Activated CD8-positive, alpha-beta T cell treated with anti-CD3 and anti-CD28 coated beads, Interleukin-2, amount 10 ng/mL, durations not matched to agents 7 days and 5 days (primary cell): ENCODE measurements around the gene RAB11FIP5. TPM values are rescaled to one million over a fixed set of nuclear protein-coding genes. Genes with fewer than 3 reads are reported as not detected.
"Not testable (repeated sequence)": the region's sequence is repeated elsewhere in the genome, so short reads cannot be mapped to it uniquely, and the experiment has no call there.

Source experiments
- ATAC-seq: fragments of 150-1000 bp; cut with Tn5 transposase; one replicate; pipeline ENCODE4 v1.10.0; 2021; ENCODE audit warnings: moderate library complexity
- CTCF ChIA-PET: fragments of 350-600 bp; sonication (Branson Sonifier 250); formaldehyde crosslinking; loops from one replicate; lab custom pipeline; 2021; ENCODE audit warnings: antibody characterized with exemption; lab: Charles Lee
- POLR2A ChIA-PET: fragments of 350-600 bp; sonication (Branson Sonifier 250); formaldehyde crosslinking; loops from one replicate; lab custom pipeline; 2021; ENCODE audit warnings: antibody characterized with exemption; lab: Charles Lee
- DNase-seq: peaks from one replicate; pipeline ENCODE4 v3.0.0-alpha.2; 2020
- H3K27ac Mint-ChIP-seq: one replicate; pipeline ENCODE4 v1.8.0; 2021; ENCODE audit warnings: mild to moderate bottlenecking, mixed read lengths
- H3K27me3 Mint-ChIP-seq: one replicate; pipeline ENCODE4 v1.8.0; 2021; ENCODE audit warnings: low read depth, mixed read lengths
- H3K36me3 Mint-ChIP-seq: one replicate; pipeline ENCODE4 v1.8.0; 2021; ENCODE audit warnings: low read depth, mixed read lengths
- H3K4me1 Mint-ChIP-seq: one replicate; pipeline ENCODE4 v1.8.0; 2021; ENCODE audit warnings: low read depth, mixed read lengths
- H3K4me3 Mint-ChIP-seq: one replicate; pipeline ENCODE4 v1.8.0; 2021; ENCODE audit warnings: mild to moderate bottlenecking, mixed read lengths
- H3K9me3 Mint-ChIP-seq: one replicate; pipeline ENCODE4 v1.8.0; 2022; ENCODE audit warnings: mixed read lengths; ENCODE audit not compliant: insufficient read depth
- total RNA-seq, 2 experiments: library from RNA; stranded (reverse); gene quantifications; one replicate each; pipeline ENCODE4 v1.2.3, GENCODE V29; 2021

Gene RAB11FIP5
- total RNA-seq, 2 experiments from 2014 or later = 1.4 to 1.7 TPM

DNA sequence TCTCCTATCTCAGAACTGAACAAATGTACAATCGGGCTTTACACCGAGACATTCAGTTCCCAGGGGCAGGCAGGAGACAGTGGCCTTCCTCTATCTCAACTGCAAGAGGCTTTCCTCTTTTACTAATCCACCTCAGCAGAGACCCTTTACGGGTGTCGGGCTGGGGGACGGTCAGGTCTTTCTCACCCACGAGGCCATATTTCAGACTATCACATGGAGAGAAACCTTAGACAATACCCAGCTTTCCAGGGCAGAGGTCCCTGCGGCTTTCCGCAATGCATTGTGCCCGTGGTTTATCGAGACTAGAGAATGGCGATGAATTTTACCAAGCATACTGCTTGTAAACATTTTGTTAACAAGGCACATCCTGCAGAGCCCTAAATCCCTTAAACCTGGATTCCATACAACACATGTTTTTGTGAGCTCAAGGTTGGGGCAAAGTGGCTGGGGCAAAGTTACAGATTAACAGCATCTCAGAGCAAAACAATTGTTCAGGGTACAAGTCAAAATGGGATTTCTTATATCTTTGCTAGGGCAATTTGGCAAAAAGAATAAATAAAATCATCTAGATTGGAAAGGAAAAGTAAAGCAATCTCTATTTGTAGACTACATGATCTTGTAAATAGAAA, 7.0 kb upstream of the RAB11FIP5 start:
- POLR2A ChIA-PET, DNase-seq, H3K4me3 Mint-ChIP-seq, H3K4me1 Mint-ChIP-seq, H3K36me3 Mint-ChIP-seq, ATAC-seq, CTCF ChIA-PET, H3K9me3 Mint-ChIP-seq, H3K27ac Mint-ChIP-seq: not testable (repeated sequence)
- H3K27me3 Mint-ChIP-seq = peaks cover 35% of the 10 kb centered on the region

DNA sequence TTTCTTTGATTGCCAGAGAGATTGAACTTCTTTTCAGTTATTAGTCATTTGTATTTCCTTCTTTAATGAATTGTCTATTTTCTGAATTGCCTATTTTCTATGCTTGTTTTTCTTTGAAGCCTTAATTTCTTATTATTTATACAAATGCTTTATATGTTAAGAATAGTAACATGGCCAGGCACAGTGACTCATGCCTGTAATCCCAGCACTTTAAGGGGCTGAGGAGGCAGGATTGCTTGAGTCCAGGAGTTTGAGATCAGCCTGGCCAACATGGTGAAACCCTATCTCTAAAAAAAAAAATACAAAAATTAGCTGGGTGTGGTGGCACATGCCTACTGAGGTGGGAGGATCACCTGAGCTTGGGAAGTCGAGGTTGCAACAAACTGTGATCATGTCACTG, 4.7 kb upstream of the RAB11FIP5 start:
- Mint-ChIP-seq H3K27me3 (peaks cover 29% of the 10 kb centered on the region), H3K27ac (no peak overlapping the region), H3K36me3 (no peaks in the 10 kb centered on the region), H3K4me3 (no peak overlapping the region), H3K4me1 (no peaks in the 10 kb centered on the region), H3K9me3 (no peaks in the 10 kb centered on the region)
- no peak for ATAC-seq
- CTCF ChIA-PET = no interaction called here
- no peak for DNase-seq
- POLR2A ChIA-PET = no interaction called here

DNA sequence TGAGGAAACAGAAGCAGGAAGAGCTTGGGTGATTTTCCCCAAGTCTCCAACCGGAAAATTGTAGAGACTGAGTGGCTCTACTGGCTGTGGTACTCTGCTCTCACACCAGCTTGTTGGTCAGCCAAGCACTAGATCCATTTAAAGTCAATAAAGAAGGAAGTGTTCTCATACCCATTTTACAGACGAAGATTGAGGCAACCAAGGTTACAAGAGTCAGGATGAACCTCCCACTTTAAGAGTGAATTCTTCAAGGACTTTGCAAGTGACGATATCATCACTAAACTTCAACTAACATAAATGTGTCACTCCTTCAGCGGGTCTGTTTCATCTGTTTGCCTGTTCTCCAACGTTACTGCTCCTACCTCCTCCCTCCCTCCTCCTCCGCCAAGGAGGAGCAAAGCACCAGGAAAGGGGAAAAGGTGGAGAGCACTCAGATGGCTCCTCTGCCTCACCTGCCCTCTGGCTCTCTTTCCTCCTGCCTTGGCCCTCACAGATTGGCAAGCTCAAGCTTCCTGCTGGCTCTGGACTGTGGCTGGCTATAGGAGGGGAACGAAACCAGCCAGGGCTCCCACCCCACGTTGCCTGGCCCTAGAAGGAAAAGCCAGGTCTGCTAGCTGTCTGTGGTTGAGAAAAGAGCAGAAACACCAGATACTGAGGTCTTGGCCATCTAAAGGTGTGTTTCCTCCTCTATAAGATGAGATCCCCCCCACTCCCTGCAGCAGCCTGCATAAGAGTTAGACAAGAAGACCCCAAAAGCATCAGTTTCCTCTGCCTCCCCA, 3.6 kb upstream of the RAB11FIP5 start:
- Mint-ChIP-seq H3K27ac (no peak overlapping the region), H3K4me3 (no peak overlapping the region), H3K9me3 (no peaks in the 10 kb centered on the region), H3K27me3 (peaks cover 38% of the 10 kb centered on the region), H3K4me1 (peaks cover 9% of the 10 kb centered on the region), H3K36me3 (no peaks in the 10 kb centered on the region)
- CTCF ChIA-PET = no interaction called here
- ATAC-seq (no peak), DNase-seq (no peak)
- POLR2A ChIA-PET = no interaction called here

DNA sequence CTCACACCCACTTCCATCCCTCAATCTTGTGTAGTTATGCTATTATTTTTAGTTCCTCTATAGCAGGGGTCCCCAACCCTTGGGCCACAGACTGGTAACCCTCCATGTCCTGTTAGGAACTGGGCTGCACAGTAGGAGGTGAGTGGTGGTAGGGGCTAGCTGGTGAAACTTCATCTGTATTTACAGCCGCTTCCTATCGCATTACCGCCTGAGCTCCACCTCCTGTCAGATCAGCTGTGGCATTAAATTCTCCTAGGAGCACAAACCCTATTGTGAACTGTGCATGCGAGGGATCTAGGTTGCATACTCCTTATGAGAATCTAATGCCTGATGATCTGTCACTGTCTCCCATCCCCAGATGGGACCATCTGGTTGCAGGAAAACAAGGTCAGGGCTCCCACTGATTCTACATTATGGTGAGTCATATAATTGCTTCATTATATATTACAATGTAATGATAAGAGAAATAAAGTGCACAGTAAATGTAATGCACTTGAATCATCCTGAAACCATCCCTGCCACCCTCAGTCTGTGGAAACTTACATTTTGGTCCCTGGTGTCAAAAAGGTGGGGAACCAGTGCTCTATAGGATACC, 1.6 kb upstream of the RAB11FIP5 start:
- peaks cover 36% of the 10 kb centered on the region for H3K27me3 Mint-ChIP-seq
- H3K4me3 Mint-ChIP-seq = no peak overlapping the region
- CTCF ChIA-PET = interaction anchor here (1.6 kb wide), 1 partner anchor 29 kb away, joined by 5 read pairs; no protein-coding TSS in a partner anchor
- DNase-seq (no peak), ATAC-seq (no peak)
- POLR2A ChIA-PET = no interaction called here
- H3K27ac Mint-ChIP-seq = no peak overlapping the region
- no peaks in the 10 kb centered on the region for H3K9me3 Mint-ChIP-seq
- peaks cover 15% of the 10 kb centered on the region for H3K4me1 Mint-ChIP-seq
- no peaks in the 10 kb centered on the region for H3K36me3 Mint-ChIP-seq

- Mint-ChIP-seq H3K36me3 (no peaks in the 10 kb centered on the region), H3K27ac (no peak overlapping the region), H3K9me3 (no peaks in the 10 kb centered on the region), H3K4me3 (peak overlapping the region; percentile 62), H3K27me3 (peaks cover 33% of the 10 kb centered on the region), H3K4me1 (peaks cover 16% of the 10 kb centered on the region)
- DNase-seq (no peak), ATAC-seq (peak; percentile 49)
- CTCF ChIA-PET = interaction anchor here (0.7 to 2.5 kb wide), 2 partner anchors 9 to 65 kb away, joined by 3 to 12 read pairs; no protein-coding TSS in a partner anchor
- POLR2A ChIA-PET = interaction anchor here (1.5 kb wide), 1 partner anchor 27 kb away, joined by 4 read pairs; no protein-coding TSS in a partner anchor
Observed at GRCh38 chr2:73112026-73112912, 479 bp downstream of the RAB11FIP5 start.

DNA sequence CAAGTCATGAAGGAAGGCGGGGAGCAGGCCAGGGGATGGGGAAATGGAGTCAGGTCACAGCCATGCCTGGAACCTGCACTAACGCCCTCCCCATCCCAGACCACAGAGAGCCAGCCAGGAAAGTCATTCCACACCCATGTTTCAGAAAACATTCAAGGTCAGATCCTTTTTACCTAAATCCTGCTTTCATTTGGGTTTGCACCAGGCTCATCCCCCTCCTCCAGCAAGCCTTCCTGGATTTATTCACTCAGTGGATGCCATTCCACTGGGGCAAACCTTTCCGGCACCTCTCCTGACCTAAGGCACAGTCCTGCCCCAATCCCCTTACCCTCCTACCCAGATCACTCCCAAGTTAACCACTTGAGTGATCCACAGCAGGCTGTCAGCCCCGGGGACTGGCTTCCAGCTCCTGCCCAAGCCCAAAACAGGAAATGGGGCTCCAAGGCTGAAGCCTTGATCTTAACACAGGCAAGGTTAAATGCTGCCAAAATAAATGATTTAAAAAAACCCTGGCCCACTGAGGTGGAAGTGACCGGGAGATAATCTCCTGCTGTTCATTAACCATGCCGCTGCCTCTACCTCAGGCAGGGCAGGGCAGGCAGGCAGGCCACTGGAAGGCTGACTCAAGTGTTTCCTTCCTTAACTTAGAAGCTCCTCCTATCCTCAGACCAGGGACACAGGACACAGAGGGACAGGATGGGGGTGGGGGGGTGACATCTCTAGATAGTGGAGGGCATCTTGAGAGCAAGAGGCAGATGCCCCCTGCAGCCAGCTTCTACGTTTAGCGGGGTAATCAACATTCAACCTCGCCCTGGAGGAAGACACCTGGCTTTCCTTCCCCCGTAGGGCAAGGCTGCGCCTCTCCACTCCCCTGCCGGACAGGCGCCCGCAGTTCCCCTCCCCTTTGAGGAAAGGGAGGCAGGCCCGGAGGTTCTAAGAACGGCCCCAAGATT, 1.4 kb downstream of the RAB11FIP5 start:
- Mint-ChIP-seq H3K4me1 (peaks cover 17% of the 10 kb centered on the region), H3K27me3 (peaks cover 29% of the 10 kb centered on the region), H3K4me3 (peak overlapping the region; percentile 62), H3K36me3 (no peaks in the 10 kb centered on the region), H3K27ac (no peak overlapping the region), H3K9me3 (no peaks in the 10 kb centered on the region)
- CTCF ChIA-PET = interaction anchor here (0.7 to 2.5 kb wide), 3 partner anchors 8 to 66 kb away, joined by 3 to 12 read pairs (median 3); no protein-coding TSS in a partner anchor
- POLR2A ChIA-PET = interaction anchor here (0.6 to 1.5 kb wide), 2 partner anchors 26 to 107 kb away, joined by 4 read pairs; no protein-coding TSS in a partner anchor
- no peak for ATAC-seq
- DNase-seq = no peak

DNA sequence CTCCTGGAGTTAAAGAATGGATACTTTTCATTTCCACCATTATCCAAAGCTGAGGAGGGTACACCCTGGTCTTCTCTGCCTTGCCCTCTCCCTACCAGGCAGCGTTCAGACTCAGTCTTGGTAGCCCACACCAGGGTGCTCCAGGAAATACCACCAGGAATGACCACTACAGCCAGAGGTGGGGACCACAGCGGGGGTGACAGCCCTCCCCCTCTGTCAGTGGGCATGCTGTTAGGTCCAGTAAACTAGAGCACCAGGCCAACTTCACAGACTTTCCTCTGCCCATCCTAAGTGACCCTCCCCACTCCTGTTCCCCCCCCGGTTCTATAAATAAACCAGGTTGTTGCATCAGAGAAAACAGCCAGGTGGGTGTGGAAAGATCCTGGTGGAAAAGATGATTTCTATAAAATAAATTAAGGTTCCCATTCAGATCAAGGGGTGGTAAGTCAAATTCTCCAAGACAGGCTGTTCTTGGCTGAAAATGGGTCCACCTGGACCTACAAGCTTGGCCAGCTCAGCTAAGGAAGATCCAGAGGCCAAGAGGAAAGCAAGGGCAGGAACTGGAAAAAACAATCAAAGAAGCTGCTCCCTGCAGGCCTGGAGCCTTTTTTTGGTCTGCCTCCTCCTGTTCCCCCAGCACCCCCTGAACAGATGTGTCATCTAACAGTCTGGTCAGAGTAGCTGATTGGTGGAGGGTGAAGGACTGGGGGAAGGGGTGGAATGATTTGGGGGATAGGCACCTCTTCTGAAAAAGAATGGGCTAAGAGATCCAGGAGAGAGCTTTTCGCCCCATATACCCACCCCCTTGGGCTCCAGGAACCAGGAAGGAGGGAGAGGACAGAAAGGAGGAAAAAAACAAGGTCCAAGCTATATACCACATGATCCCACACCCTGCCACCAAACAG, 2.3 kb downstream of the RAB11FIP5 start:
- CTCF ChIA-PET = interaction anchor here (0.5 to 2.5 kb wide), 4 partner anchors 25 to 102 kb away, joined by 3 to 12 read pairs (median 5); no protein-coding TSS in a partner anchor
- POLR2A ChIA-PET = no interaction called here
- Mint-ChIP-seq H3K36me3 (no peaks in the 10 kb centered on the region), H3K27me3 (peaks cover 26% of the 10 kb centered on the region), H3K27ac (no peak overlapping the region), H3K9me3 (no peaks in the 10 kb centered on the region), H3K4me3 (no peak overlapping the region), H3K4me1 (peaks cover 17% of the 10 kb centered on the region)
- DNase-seq = no peak
- ATAC-seq = no peak

GRCh38 chr2:73109431-73110167, 3.1 kb downstream of the RAB11FIP5 start:
- no peak for ATAC-seq
- Mint-ChIP-seq H3K36me3 (no peaks in the 10 kb centered on the region), H3K4me1 (peaks cover 17% of the 10 kb centered on the region), H3K9me3 (no peaks in the 10 kb centered on the region), H3K4me3 (no peak overlapping the region), H3K27ac (no peak overlapping the region), H3K27me3 (peaks cover 24% of the 10 kb centered on the region)
- ChIA-PET CTCF (interaction anchor here (0.9 to 1.6 kb wide), 3 partner anchors 9 to 67 kb away, joined by 3 to 7 read pairs (median 3); no protein-coding TSS in a partner anchor), POLR2A (no interaction called here)
- DNase-seq = no peak

GRCh38 chr2:73107211-73107926, 5.4 kb downstream of the RAB11FIP5 start:
- no peak overlapping the region for H3K27ac Mint-ChIP-seq
- CTCF ChIA-PET = interaction anchor here (1.0 kb wide), 1 partner anchor 21 kb away, joined by 3 read pairs; no protein-coding TSS in a partner anchor
- POLR2A ChIA-PET = no interaction called here
- peaks cover 17% of the 10 kb centered on the region for H3K4me1 Mint-ChIP-seq
- DNase-seq (no peak), ATAC-seq (no peak)
- no peaks in the 10 kb centered on the region for H3K36me3 Mint-ChIP-seq
- peaks cover 18% of the 10 kb centered on the region for H3K27me3 Mint-ChIP-seq
- H3K4me3 Mint-ChIP-seq = no peak overlapping the region
- H3K9me3 Mint-ChIP-seq = no peaks in the 10 kb centered on the region
